SK-N-SH (cell line): ENCODE results near the gene REN. TPM values are rescaled to one million over a fixed set of nuclear protein-coding genes. Genes with fewer than 3 reads are reported as not detected.

Experiments
- CTCF ChIA-PET: fragments of 300-600, 350-600 bp; formaldehyde crosslinking; extraction: SDS; loops from one replicate; lab custom pipeline; 2021; lab: Yijun Ruan, JAX
- POLR2A ChIA-PET: fragments of 350-600 bp; sonication (Branson Sonifier 250); formaldehyde crosslinking; extraction: SDS; loops from one replicate; lab custom pipeline; 2020; ENCODE audit warnings: antibody characterized with exemption, inconsistent platforms; lab: Yijun Ruan, JAX
- DNase-seq: peaks from one replicate; pipeline ENCODE4 v3.0.0; 2012
- H2AFZ ChIP-seq: fragments of 200-600 bp; sonication (generic); 2 replicates; pipeline ENCODE4 v1.8.1; 2016; ENCODE audit warnings: antibody characterized with exemption, mild to moderate bottlenecking, low read depth
- H3F3A ChIP-seq: fragments of 200-600 bp; sonication (generic); replicated peaks from 2 replicates; pipeline ENCODE3; 2016; ENCODE audit warnings: antibody characterized with exemption, mild to moderate bottlenecking; ENCODE audit not compliant: insufficient read depth
- H3K27ac ChIP-seq, 2 experiments: fragments of 200-500 bp in 1 of 2; fragments of 200-600 bp in 1 of 2; sonication (Bioruptor generic) in 1 of 2; sonication (generic), shearing (Covaris generic) in 1 of 2; 2 replicates each; pipeline versions ENCODE4 v1.5.1 to v1.6.1; 2014 to 2016; ENCODE audit warnings: low read depth in 2 of 2, inconsistent platforms in 1 of 2, low read length in 1 of 2, mild to moderate bottlenecking in 1 of 2, mixed read lengths in 1 of 2
- H3K27me3 ChIP-seq: fragments of 200-600 bp; sonication (generic), shearing (Covaris generic); 2 replicates; pipeline ENCODE4 v1.6.1; 2016; ENCODE audit warnings: mixed run types; ENCODE audit not compliant: insufficient read depth
- H3K36me3 ChIP-seq, 2 experiments: fragments of 200-500 bp in 1 of 2; fragments of 200-600 bp in 1 of 2; sonication (Bioruptor generic) in 1 of 2; sonication (generic) in 1 of 2; replicated peaks in 1 of 2; 2 replicates each; pipeline versions ENCODE3 to v1.5.1; 2014 to 2016; ENCODE audit warnings: low read length in 1 of 2, mild to moderate bottlenecking in 1 of 2; ENCODE audit not compliant: insufficient read depth in 2 of 2, control insufficient read depth in 1 of 2
- H3K4me1 ChIP-seq, 2 experiments: fragments of 200-500 bp in 1 of 2; fragments of 200-600 bp in 1 of 2; sonication (Bioruptor generic) in 1 of 2; sonication (generic), shearing (Covaris generic) in 1 of 2; 2 replicates each; pipeline versions ENCODE4 v1.5.1 to v1.6.1; 2014 to 2016; ENCODE audit warnings: low read depth in 1 of 2, low read length in 1 of 2, mixed run types in 1 of 2; ENCODE audit not compliant: insufficient read depth in 2 of 2, control insufficient read depth in 1 of 2
- H3K4me2 ChIP-seq: fragments of 200-600 bp; sonication (generic), shearing (Covaris generic); 2 replicates; pipeline ENCODE4 v1.6.1; 2017; ENCODE audit warnings: mixed run types
- H3K4me3 ChIP-seq, 2 experiments: fragments of 200-500 bp in 1 of 2; fragments of 200-600 bp in 1 of 2; sonication (Bioruptor generic) in 1 of 2; sonication (generic), shearing (Covaris generic) in 1 of 2; 2 replicates each; pipeline versions ENCODE4 v1.5.1 to v1.8.1; 2014 to 2016; ENCODE audit warnings: low read depth in 2 of 2, inconsistent platforms in 1 of 2, low read length in 1 of 2, mild to moderate bottlenecking in 1 of 2, mixed read lengths in 1 of 2, moderate library complexity in 1 of 2
- H3K79me2 ChIP-seq: fragments of 200-600 bp; sonication (generic); 2 replicates; pipeline ENCODE4 v1.8.1; 2017; ENCODE audit warnings: mild to moderate bottlenecking; ENCODE audit not compliant: insufficient read depth
- H3K9ac ChIP-seq: fragments of 200-600 bp; sonication (generic); 2 replicates; pipeline ENCODE4 v1.6.1; 2017; ENCODE audit warnings: mixed run types
- H3K9me2 ChIP-seq: fragments of 200-600 bp; sonication (generic); 2 replicates; pipeline ENCODE4 v1.6.1; 2017; ENCODE audit warnings: mixed run types
- H3K9me3 ChIP-seq: fragments of 200-600 bp; sonication (generic); 2 replicates; pipeline ENCODE4 v1.6.1; 2017; ENCODE audit warnings: mixed run types, mild to moderate bottlenecking, moderate library complexity
- H4K20me1 ChIP-seq: fragments of 200-600 bp; sonication (generic); 2 replicates; pipeline ENCODE4 v1.6.1; 2017; ENCODE audit warnings: mild to moderate bottlenecking, mixed run types; ENCODE audit not compliant: insufficient read depth
- CHD2 ChIP-seq: fragments of 150-350 bp; IDR thresholded peaks from 2 replicates; pipeline ENCODE4 v1.6.1; 2018; ENCODE audit warnings: low read length; ENCODE audit not compliant: partially characterized antibody
- EZH2phosphoT487 ChIP-seq: fragments of 200-600 bp; sonication (generic); IDR thresholded peaks from 2 replicates; pipeline ENCODE4 v1.6.1; 2017; ENCODE audit warnings: low read depth, mixed run types, mild to moderate bottlenecking, antibody characterized with exemption, moderate library complexity, borderline replicate concordance
- FOSL2 ChIP-seq: IDR thresholded peaks from 2 replicates; pipeline ENCODE4 v1.4.0; 2012; ENCODE audit warnings: low read depth, mild to moderate bottlenecking, moderate library complexity, borderline replicate concordance
- FOXJ3 ChIP-seq: sonication (generic); formaldehyde crosslinking; IDR thresholded peaks from 2 replicates; pipeline ENCODE4 v1.5.1; 2020; ENCODE audit warnings: mild to moderate bottlenecking, missing genetic modification reagents
- FOXM1 ChIP-seq: IDR thresholded peaks from 2 replicates; pipeline ENCODE4 v1.4.0; 2012; ENCODE audit warnings: low read depth, mild to moderate bottlenecking
- GABPA ChIP-seq: IDR thresholded peaks from 2 replicates; pipeline ENCODE4 v1.4.0; 2012; ENCODE audit warnings: low read depth, mild to moderate bottlenecking
- MAX ChIP-seq: IDR thresholded peaks from 2 replicates; pipeline ENCODE4 v1.4.0; 2012; ENCODE audit warnings: low read depth
- NFIC ChIP-seq: IDR thresholded peaks from 2 replicates; pipeline ENCODE4 v1.4.0; 2012; ENCODE audit warnings: borderline replicate concordance
- PBX3 ChIP-seq: IDR thresholded peaks from 2 replicates; pipeline ENCODE4; 2012
- POLR2AphosphoS5 ChIP-seq: IDR thresholded peaks from 2 replicates; pipeline ENCODE4 v1.6.1; 2012; ENCODE audit warnings: low read depth, low read length
- REST ChIP-seq: IDR thresholded peaks from 2 replicates; pipeline ENCODE4 v1.6.1; 2012; ENCODE audit warnings: mild to moderate bottlenecking, low read depth, low read length, moderate library complexity
- RFX5 ChIP-seq: IDR thresholded peaks from 2 replicates; pipeline ENCODE4 v1.6.1; 2012; ENCODE audit warnings: mild to moderate bottlenecking, improper control_type of control experiment, low read length
- SIN3A ChIP-seq: IDR thresholded peaks from 2 replicates; pipeline ENCODE4 v1.6.1; 2012; ENCODE audit warnings: low read depth, mild to moderate bottlenecking, low read length, moderate library complexity, borderline replicate concordance
- SMC3 ChIP-seq: IDR thresholded peaks from 2 replicates; pipeline ENCODE4 v1.6.1; 2012; ENCODE audit warnings: low read depth, low read length, improper control_type of control experiment
- TCF12 ChIP-seq: IDR thresholded peaks from 2 replicates; pipeline ENCODE4 v1.4.0; 2012
- TEAD4 ChIP-seq: IDR thresholded peaks from 2 replicates; pipeline ENCODE4 v1.4.0; 2012; ENCODE audit warnings: mild to moderate bottlenecking, borderline replicate concordance; ENCODE audit not compliant: insufficient read depth
- WGBS: methylation state at CpG from one replicate; pipeline ENCODE4 v1.1.6; 2017; ENCODE audit warnings: low lambda C conversion rate; 5-methylcytosine and 5-hydroxymethylcytosine counted together
- polyA plus RNA-seq, 3 experiments: library from polyadenylated mRNA; depleted of rRNA; stranded (reverse); fragments of >200 nt; gene quantifications; 2 replicates each; pipeline ENCODE4 v1.2.3, GENCODE V29; 2012
- TF ChIP-seq, protein P1 (sequence below): fragments of 150-350 bp; IDR thresholded peaks from 2 replicates; pipeline ENCODE4 v1.6.1; 2017; ENCODE audit warnings: antibody characterized with exemption, low read length, low read depth, borderline replicate concordance

The REN gene
- polyA plus RNA-seq, 1 of the 3 experiments (the other 2 are of a cell fraction): not detected

- WGBS: 77% methylated on average over 9 of the region's 11 CpGs
- no peaks in the 10 kb centered on the region for H3K27me3 ChIP-seq
Measured at GRCh38 chr1:204134103-204134502, 32.0 kb downstream of the REN start.

More at GRCh38 chr1:204134103-204134502, 32.0 kb downstream of the REN start:
- ChIA-PET POLR2A (no interaction called here), CTCF (interaction anchor here (1.1 to 14.7 kb wide), 2 partner anchors 29 to 269 kb away, joined by 3 to 421 read pairs; partner anchors contain the start of gene SNRPE)
- Histone ChIP-seq H3K27ac (no peak overlapping the region), H3K36me3 (peaks cover 0 to 3% of the 10 kb centered on the region in 2 experiments), H3K9me2 (no peaks in the 10 kb centered on the region), H3K4me2 (no peak overlapping the region), H3K9ac (no peak overlapping the region), H3K4me3 (no peak overlapping the region), H2AFZ (no peak overlapping the region), H3K9me3 (no peaks in the 10 kb centered on the region), H3K79me2 (no peaks in the 10 kb centered on the region), H3F3A (peaks cover 14% of the 10 kb centered on the region), H4K20me1 (no peaks in the 10 kb centered on the region), H3K4me1 (peaks cover 27 to 30% of the 10 kb centered on the region in 2 experiments)
- TF ChIP-seq TCF12 (no peak), CHD2 (no peak), NFIC (no peak), GABPA (no peak), FOSL2 (no peak), TEAD4 (no peak), PBX3 (no peak), POLR2AphosphoS5 (no peak), SMC3 (no peak), MAX (no peak), EZH2phosphoT487 (no peak), RFX5 (no peak), FOXJ3 (CRISPR knock-in tag) (no peak), REST (no peak), SIN3A (no peak), FOXM1 (no peak)
- TF ChIP-seq, protein P1, sequence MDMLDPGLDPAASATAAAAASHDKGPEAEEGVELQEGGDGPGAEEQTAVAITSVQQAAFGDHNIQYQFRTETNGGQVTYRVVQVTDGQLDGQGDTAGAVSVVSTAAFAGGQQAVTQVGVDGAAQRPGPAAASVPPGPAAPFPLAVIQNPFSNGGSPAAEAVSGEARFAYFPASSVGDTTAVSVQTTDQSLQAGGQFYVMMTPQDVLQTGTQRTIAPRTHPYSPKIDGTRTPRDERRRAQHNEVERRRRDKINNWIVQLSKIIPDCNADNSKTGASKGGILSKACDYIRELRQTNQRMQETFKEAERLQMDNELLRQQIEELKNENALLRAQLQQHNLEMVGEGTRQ: no peak
- DNase-seq: no peak
